Measurements from ENCODE around the gene SLC34A3.

GRCh38 chr9:137243626-137244485 is 13.2 kb downstream of the SLC34A3 start:
- TF ChIP-seq POLR2AphosphoS5 (IDR thresholded peaks at IDR 0.05; ENCODE audit: low read depth, low read length) = peak; percentile 88
- TF ChIP-seq POLR2A (IDR thresholded peaks at IDR 0.05; ENCODE audit: low read depth, low read length) = peak; percentile 62
- TF ChIP-seq TAF1 (IDR thresholded peaks at IDR 0.05; ENCODE audit: borderline replicate concordance, low read depth, low read length) = no peak

All from GM12892 (cell line).